ENCODE results near the gene PDS5B. TPM values are rescaled to one million over a fixed set of nuclear protein-coding genes. Genes with fewer than 3 reads are reported as not detected.

Gene PDS5B
- total RNA-seq, 1 donor from 2014 or later, result 25.1 TPM

- ATAC-seq, result no peak
- intact Hi-C loops (cut with DNase I), result no loop called here
- DNase-seq (ENCODE audit: missing footprints), result no peak
Measured at GRCh38 chr13:32748305-32748704, 162.1 kb downstream of the PDS5B start.

DNA sequence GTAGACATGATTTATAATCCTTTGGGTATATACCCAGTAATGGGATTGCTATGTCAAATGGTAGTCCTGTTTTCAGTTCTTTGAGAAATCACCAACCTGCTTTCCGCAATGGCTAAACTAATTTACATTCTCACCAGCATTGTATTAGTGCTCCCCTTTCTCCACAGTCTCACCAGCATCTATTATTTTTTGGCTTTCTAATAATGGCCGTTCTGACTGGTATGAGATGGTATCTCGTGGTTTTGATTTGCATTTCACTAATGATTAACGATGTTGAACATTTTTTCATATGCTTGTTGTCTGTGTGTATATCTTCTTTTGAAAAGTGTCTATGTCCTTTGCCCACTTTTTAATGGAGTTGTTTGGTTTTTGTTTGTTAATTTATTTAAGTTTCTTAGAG, 165.1 kb downstream of the PDS5B start:
- ATAC-seq (no peak), DNase-seq (ENCODE audit: missing footprints) (no peak)
- intact Hi-C loops (cut with DNase I), result no loop called here

- ATAC-seq (no peak), DNase-seq (ENCODE audit: missing footprints) (no peak)
- intact Hi-C loops (cut with DNase I), result no loop called here
Measured at GRCh38 chr13:32752311-32752710, 166.1 kb downstream of the PDS5B start.

DNA sequence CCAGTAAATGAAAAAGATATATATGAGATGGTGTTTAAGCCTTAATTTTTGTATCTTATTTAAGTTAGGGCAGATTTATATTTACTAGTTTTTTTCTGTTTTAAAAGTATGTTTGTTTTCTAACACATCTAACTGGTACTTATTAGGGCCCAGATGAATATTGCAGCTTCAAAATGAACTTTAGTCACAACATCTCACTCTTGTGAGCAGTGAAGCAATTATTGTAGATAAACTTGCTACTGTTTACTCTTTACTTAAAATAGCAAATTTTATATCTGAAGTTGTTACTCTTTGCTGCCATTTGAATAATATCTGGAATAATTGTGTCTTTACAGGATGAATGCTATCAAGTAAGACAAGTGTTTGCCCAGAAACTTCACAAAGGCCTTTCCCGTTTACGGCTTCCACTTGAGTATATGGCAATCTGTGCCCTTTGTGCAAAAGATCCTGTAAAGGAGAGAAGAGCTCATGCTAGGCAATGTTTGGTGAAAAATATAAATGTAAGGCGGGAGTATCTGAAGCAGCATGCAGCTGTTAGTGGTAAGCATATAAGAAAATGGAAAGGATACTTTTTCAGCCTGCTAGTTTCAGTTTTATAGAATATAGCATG, 166.8 kb downstream of the PDS5B start:
- intact Hi-C loops (cut with DNase I), result no loop called here
- ATAC-seq, result no peak

GRCh38 chr13:32754179-32754578, 167.9 kb downstream of the PDS5B start:
- intact Hi-C loops (cut with DNase I), result no loop called here
- no peak for ATAC-seq
- DNase-seq (ENCODE audit: missing footprints), result no peak

More for the DNA sequence above, 166.8 kb downstream of the PDS5B start:
- DNase-seq (ENCODE audit: missing footprints), result no peak

DNA sequence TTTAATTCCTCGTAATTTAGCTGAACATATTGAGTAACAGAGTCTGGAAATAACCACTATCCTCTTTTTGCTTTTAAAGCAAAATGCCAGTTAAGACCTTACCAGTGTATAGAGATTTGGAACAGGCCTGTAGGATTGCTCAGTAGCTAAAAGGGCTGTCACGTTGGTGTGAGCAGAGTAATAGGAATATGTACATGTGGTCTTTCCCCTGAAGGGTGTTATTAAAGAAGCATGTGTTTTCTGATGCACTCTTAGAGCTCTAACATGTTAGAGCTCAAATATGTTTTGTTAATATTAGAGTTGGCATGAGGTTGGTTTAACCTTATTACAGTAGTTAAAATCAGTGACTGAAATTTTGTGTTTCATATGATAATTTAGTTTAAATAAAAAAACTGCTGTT, 172.9 kb downstream of the PDS5B start:
- intact Hi-C loops (cut with DNase I), result no loop called here
- DNase-seq (ENCODE audit: missing footprints), result no peak
- ATAC-seq, result no peak

DNA sequence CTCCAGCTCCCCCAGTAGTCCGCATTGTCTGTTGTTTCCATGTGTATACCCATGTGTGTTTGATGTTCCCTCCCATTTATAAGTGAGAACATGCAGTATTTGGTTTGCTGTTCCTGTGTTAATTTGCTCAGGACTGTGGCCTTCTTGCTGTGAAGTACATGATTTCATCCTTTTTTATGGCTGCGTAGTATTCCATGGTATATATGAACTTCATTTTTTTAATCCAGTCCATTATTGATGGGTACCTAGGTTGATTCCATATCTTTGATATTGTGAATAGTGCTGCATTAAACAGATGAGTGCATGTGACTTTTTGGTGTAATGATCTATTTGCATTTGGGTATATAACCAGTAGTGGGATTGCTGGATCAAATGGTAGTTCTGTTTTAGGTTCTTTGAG, 175.2 kb downstream of the PDS5B start:
- ATAC-seq (no peak), DNase-seq (ENCODE audit: missing footprints) (no peak)
- intact Hi-C loops (cut with DNase I), result no loop called here

DNA sequence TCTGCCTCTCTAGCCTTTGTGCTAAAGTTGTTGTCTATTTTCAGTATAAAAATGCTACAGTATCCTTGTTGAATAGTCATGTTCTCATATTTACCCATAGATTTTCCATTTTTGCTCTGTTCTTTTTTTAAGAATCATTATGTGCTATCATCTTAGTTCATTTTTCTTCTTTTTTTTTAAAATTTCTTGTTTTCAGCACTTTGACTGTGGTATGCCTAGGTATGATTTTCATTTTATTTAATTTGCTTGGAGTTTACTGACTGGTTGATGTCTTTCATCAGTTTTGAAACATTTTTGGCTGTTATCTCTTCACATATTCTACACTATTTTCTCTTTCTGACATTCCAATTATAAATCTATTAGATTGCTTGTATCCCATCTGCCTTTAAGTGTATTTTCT, 192.9 kb downstream of the PDS5B start:
- ATAC-seq (no peak), DNase-seq (ENCODE audit: missing footprints) (no peak)
- intact Hi-C loops (cut with DNase I), result no loop called here

- intact Hi-C loops (cut with DNase I), result no loop called here
Measured at GRCh38 chr13:32781906-32782305, 195.7 kb downstream of the PDS5B start.

GRCh38 chr13:32783067-32783466, 196.8 kb downstream of the PDS5B start:
- intact Hi-C loops (cut with DNase I), result no loop called here
- no peak for ATAC-seq
- DNase-seq (ENCODE audit: missing footprints), result no peak

More at GRCh38 chr13:32781906-32782305, 195.7 kb downstream of the PDS5B start:
- no peak for DNase-seq (ENCODE audit: missing footprints)
- ATAC-seq, result no peak

- DNase-seq (ENCODE audit: missing footprints) (no peak), ATAC-seq (no peak)
- intact Hi-C loops (cut with DNase I), result no loop called here
Measured at GRCh38 chr13:32790731-32791130, 204.5 kb downstream of the PDS5B start.

GRCh38 chr13:32791545-32792172, 205.4 kb downstream of the PDS5B start:
- no peak for DNase-seq (ENCODE audit: missing footprints)

DNA sequence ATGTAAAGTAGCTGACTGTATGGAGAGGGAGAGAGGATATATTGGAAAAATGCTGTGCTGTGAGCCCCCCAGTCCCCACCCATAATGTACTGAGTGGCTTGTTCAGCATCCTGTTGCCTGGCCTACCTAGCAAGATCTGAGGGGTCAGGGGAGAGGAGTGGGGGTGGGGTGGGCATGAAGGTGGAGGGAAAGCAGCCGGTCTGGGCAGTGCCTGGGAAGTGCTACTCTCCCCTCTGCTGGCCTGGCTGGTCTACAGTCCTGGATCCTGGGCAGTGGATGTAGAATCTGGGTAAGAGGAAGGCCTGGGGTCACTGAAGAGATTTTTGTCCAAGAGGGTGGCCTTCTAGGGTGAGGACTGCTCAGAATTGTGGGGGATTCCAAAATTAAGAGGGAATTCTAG, 210.5 kb downstream of the PDS5B start:
- DNase-seq (ENCODE audit: missing footprints) (no peak), ATAC-seq (no peak)
- intact Hi-C loops (cut with DNase I), result no loop called here

More at GRCh38 chr13:32791545-32792172, 205.4 kb downstream of the PDS5B start:
- no peak for ATAC-seq
- intact Hi-C loops (cut with DNase I), result no loop called here

- ATAC-seq, result no peak
- DNase-seq (ENCODE audit: missing footprints), result no peak
- intact Hi-C loops (cut with DNase I), result no loop called here
Measured at GRCh38 chr13:32802159-32802558, 215.9 kb downstream of the PDS5B start.

GRCh38 chr13:32804673-32805230, 218.5 kb downstream of the PDS5B start:
- no peak for ATAC-seq
- intact Hi-C loops (cut with DNase I), result no loop called here
- DNase-seq (ENCODE audit: missing footprints), result no peak

- intact Hi-C loops (cut with DNase I), result no loop called here
- no peak for ATAC-seq
- DNase-seq (ENCODE audit: missing footprints), result no peak
Measured at GRCh38 chr13:32811297-32811800, 225.1 kb downstream of the PDS5B start.

- no peak for DNase-seq (ENCODE audit: missing footprints)
- no peak for ATAC-seq
- intact Hi-C loops (cut with DNase I), result no loop called here
Measured at GRCh38 chr13:32821149-32821688, 235.0 kb downstream of the PDS5B start.

GRCh38 chr13:32822771-32823170, 236.5 kb downstream of the PDS5B start:
- ATAC-seq, result no peak
- DNase-seq (ENCODE audit: missing footprints), result no peak
- intact Hi-C loops (cut with DNase I), result no loop called here

DNA sequence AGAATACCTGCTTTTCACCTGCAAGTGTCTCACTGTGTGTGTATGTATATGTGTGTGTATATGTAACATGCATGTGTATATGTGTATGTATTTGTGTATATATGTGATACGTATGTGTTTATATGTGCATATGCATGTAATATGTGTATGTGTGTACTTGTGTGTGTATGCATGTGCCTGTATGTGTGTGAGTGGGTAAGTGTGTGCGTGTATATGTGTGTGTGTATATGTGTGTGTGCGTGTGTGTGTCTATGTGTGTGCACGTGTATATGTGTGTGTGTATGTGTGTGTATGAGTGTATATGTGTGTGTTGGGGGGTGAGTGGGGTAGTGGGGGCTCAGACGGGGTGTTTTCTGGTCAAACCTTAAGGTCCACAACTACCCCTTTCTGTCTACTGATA, 237.3 kb downstream of the PDS5B start:
- DNase-seq (ENCODE audit: missing footprints) (no peak), ATAC-seq (no peak)
- intact Hi-C loops (cut with DNase I), result no loop called here

DNA sequence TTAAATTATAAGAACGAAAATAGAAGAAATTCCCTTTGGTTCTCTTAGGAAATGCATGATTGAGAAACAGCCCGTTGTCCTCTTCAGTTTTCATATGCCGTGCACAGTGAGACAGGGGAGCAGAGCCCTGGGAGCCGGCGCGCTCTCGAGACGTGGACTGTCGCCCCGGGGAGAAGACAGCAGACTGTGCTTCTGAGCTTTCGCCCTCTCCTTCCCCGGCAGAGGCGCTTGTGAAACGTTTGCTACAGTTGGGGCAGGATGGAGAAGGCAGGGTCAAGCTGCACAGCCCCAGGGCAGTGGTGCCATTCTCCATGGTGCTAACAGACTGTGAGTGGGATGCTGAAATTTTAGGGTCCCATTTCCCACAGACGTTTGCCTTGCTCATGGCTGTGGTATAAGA, 237.8 kb downstream of the PDS5B start:
- no peak for ATAC-seq
- DNase-seq (ENCODE audit: missing footprints), result no peak
- intact Hi-C loops (cut with DNase I), result no loop called here
